LNCaP clone FGC (cell line): ENCODE data around the gene CASR.

Source experiments
- DNase-seq: peaks from one replicate; pipeline ENCODE4 v3.0.0-alpha.2; 2011; ENCODE audit warnings: low read depth
- H3K4me3 ChIP-seq: 2 replicates; pipeline ENCODE4 v1.5.1; 2011; ENCODE audit warnings: mild to moderate bottlenecking, low read depth, low read length, control low read depth
- TF ChIP-seq, protein P1 (sequence below): IDR thresholded peaks from 2 replicates; pipeline ENCODE4 v1.5.1; 2012; ENCODE audit warnings: mild to moderate bottlenecking; ENCODE audit not compliant: control insufficient read depth, insufficient read depth; ENCODE audit errors: extremely low read depth

The CASR gene

DNA sequence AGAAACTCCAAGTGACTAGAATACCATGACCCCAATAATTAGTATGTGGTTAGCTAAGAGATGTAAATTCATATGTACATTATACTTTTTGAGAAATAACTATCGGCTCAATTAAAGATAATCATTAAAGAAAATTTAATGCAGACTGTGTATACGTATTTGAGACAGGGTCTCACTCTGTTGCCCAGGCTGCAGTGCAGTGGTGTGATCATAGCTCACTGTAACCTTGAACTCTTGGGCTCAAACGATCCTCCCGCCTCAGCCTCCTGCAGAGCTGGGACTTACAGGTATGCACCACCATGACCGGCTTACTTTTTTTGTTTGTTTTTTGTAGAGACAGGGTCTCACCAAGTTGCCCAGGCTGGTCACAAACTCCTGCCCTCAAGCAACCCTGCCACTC, 132.9 kb downstream of the CASR start:
- no peak overlapping the region for H3K4me3 ChIP-seq
- no peak for DNase-seq
- TF ChIP-seq, protein P1, sequence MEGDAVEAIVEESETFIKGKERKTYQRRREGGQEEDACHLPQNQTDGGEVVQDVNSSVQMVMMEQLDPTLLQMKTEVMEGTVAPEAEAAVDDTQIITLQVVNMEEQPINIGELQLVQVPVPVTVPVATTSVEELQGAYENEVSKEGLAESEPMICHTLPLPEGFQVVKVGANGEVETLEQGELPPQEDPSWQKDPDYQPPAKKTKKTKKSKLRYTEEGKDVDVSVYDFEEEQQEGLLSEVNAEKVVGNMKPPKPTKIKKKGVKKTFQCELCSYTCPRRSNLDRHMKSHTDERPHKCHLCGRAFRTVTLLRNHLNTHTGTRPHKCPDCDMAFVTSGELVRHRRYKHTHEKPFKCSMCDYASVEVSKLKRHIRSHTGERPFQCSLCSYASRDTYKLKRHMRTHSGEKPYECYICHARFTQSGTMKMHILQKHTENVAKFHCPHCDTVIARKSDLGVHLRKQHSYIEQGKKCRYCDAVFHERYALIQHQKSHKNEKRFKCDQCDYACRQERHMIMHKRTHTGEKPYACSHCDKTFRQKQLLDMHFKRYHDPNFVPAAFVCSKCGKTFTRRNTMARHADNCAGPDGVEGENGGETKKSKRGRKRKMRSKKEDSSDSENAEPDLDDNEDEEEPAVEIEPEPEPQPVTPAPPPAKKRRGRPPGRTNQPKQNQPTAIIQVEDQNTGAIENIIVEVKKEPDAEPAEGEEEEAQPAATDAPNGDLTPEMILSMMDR, result no peak

DNA sequence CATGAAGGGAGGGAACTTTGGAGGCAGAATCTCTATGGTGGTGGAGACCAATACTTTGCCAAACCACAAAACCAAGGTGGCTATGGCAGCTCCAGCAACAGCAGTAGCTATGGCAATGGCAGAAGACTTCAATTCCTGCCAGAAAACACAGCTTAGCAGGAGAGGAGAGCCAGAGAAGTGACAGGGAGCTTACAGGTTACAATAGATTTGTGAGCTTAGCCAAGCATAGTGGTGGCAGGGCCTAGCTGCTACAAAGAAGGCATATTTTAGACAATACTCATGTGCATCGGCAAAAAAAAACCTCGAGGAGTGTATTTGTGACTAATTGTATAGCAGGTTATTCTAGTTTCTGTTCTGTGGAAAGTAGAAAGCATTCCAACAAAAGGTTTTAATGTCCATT, 135.2 kb downstream of the CASR start:
- no peak for DNase-seq
- TF ChIP-seq, protein P1, result no peak
- no peak overlapping the region for H3K4me3 ChIP-seq

DNA sequence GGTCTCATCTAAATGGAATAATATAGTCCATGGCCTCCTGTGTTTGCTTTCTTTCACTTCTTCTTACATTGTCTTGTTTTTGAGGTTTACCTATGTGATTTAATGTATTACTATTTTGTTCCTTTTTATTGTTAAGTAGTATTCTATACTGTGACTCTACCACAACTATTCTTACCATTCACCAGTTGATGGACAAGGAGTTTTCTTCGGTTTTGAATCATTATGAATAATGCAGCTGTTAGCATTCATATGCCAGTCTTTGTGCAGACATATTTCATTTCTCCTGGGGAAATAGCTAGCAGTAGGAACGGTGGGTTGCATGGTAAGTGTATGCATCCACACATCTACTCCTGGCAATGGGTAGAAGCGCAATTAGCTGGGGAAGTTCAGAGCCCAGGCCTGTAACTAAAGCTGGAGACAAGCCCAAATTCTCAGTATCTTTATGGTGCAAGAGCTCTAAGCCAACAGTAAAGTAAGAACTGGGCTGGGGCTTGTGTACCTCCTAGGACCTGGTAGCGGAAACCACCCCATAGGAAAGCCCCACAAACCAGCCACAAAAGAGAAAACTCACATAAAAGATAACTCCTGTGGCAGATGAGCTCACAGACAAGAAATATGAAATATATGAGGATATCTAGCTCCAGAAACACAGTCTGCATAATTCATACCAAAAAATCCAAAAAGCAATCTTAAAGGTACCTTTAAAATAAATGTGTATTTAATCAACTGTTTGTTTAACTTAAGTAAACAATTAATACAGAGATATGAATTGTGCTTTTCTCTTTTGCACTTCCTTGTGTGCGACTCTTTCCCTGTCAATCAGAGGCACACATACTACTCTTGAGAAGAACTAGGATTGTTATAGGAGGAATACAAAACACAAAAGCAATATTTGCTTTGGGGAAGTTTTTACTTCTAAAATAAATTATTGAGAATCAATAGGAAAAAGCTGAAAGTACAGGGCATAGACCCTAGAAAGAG, 138.9 kb downstream of the CASR start:
- DNase-seq, result no peak
- H3K4me3 ChIP-seq, result no peak overlapping the region
- TF ChIP-seq, protein P1, result no peak

DNA sequence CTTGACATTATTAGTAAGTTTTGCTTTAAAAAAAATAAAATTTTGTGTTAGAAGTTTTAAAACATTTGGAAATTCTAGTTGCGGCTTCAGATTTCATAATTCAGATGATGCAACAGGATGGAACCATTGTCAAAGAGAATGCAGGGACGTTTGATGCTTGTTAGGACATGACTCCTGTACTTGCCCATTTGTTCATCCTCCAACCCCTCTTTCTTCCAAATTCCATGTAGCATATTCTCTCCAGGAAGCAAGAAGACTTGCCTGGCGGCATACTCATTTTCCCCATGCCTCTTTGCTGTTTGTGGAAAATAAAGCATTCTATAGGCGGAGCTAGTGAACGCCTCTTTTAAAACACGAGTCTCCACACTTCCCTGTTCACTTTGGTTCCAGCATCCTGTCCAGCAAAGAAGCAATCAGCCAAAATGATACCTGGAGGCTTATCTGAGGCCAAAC, 141.4 kb downstream of the CASR start, which contains the start of gene CSTA:
Gene CSTA, plus strand, starts transcription at position 378 of the 453 bp plus-strand sequence. Its CDS starts 45 bp downstream, at position 423.
- DNase-seq, result no peak
- no peak within 1 kb of the TSS for H3K4me3 ChIP-seq
- TF ChIP-seq, protein P1, result no peak

DNA sequence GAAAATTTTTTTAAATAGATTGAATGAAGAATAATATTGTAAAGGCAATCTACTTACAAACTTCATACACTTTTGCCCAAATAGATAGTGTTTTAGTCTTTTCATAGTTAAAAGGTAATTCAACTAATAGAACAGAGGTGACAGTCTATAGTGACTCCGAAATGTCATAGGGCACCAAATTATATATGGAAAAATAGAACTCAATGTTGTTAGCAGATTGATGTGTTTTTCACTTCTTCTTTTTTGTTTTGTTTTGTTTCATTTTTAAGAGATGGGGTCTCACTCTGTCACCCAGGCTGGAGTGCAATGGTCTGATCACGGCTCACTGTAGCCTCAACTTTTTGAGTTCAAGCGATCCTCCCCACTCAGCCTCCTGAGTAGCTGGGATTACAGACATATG, 142.3 kb downstream of the CASR start:
- TF ChIP-seq, protein P1, result no peak
- no peak for DNase-seq
- H3K4me3 ChIP-seq, result no peak overlapping the region

DNA sequence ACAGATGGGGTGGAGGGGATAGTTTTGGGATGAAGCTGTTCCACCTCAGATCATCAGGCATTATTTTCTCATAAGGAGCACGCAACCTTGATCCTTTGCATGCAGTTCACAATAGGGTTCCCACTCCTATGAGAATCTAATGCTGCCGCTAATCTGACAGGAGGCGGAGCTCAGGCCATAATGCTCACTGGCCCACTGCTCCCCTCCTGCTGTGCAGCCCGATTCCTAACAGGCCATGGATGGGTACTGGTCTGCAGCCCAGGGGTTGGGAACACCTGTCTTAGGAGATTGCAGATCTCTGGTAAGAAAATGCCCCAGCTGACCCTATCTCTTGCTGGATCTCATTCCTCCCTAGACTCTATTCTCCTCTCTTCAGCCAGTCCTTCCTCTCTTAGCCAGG, 148.4 kb downstream of the CASR start:
- TF ChIP-seq, protein P1, result no peak
- H3K4me3 ChIP-seq, result no peak overlapping the region
- no peak for DNase-seq
